Activated naive CD4-positive, alpha-beta T cell treated with Interleukin-2 at 50 U/mL for 16 hours (primary cell): ENCODE measurements around the gene CCDC181.
A peak's percentile ranks its signal among the peaks of the same experiment; 100 is the strongest.
"Not testable (repeated sequence)": the region's sequence is repeated elsewhere in the genome, so short reads cannot be mapped to it uniquely, and the experiment has no call there.

Experiments
- DNase-seq: peaks from one replicate; pipeline ENCODE4 v3.0.0-alpha.2; 2020

The CCDC181 gene

GRCh38 chr1:169427081-169427641 is at the start of gene CCDC181:
CCDC181 (minus strand) TSS chr1:169427474; CDS start chr1:169424927, 2,547 bp downstream.
- peak; percentile 59 for DNase-seq

DNA sequence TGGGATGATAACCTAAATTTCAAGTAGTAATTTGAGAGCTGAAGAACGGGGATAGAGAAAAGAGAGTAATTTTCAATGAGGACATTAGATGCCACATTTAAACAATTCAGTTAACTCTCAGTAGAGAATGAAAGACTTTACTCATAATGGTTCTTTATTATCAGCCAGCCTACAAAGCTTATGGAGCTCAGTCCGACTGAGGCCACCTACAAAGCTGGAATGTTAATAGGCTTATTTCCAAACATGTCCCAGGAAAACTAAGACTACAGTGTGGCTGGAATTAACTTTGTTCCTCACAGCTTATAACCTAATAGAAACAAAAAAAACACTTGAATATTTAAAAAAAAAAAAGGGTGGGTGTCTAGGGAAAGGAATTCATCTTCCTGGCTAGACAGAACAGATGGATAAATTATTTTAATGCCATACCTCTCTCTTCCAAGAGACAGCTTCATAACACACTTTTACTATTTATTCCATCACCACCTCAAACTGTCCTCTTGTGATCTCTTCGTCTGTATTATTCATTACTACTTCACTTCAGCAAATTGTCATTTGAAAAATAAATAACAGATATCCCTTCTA is 48.6 kb upstream of the CCDC181 start:
- no peak for DNase-seq

GRCh38 chr1:169474302-169474995 is 47.2 kb upstream of the CCDC181 start:
- no peak for DNase-seq

DNA sequence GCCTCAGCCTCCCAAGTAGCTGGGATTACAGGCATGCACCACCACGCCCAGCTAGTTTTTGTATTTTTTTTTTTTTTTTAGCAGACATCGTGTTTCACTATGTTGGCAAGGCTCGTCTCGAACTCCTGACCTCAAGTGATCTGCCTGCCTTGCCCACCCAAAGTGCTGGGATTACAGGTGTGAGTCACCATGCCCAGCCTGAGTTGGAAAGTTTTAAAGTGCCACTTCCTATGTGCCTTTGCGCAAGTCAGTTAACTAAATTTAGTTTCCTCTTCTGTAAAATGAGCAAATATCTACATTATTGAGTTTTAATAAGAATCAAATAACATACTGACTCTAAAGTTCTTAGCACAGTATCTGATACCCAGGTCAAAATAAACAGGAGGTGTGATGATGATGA is 46.1 kb upstream of the CCDC181 start:
- no peak for DNase-seq

GRCh38 chr1:169472738-169473137 is 45.5 kb upstream of the CCDC181 start:
- no peak for DNase-seq

DNA sequence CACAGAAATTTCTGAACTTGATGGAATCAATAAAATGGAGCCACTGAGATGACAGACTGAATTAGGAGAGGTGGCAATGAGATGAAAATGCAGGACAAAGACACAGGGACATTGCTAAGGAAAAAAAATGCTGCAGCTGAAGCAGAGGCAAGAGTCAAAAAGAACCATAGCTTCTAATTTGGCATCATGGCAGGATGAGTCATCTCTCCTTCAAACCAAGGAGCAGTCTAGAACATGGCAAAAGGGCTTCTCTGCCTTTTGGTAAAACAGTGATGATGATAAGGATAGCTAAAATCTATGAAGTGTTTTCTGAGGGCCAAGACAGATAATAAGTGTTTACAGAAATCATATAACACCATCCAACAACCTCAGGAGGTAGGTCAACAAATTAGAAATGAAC is 41.7 kb upstream of the CCDC181 start:
- no peak for DNase-seq

DNA sequence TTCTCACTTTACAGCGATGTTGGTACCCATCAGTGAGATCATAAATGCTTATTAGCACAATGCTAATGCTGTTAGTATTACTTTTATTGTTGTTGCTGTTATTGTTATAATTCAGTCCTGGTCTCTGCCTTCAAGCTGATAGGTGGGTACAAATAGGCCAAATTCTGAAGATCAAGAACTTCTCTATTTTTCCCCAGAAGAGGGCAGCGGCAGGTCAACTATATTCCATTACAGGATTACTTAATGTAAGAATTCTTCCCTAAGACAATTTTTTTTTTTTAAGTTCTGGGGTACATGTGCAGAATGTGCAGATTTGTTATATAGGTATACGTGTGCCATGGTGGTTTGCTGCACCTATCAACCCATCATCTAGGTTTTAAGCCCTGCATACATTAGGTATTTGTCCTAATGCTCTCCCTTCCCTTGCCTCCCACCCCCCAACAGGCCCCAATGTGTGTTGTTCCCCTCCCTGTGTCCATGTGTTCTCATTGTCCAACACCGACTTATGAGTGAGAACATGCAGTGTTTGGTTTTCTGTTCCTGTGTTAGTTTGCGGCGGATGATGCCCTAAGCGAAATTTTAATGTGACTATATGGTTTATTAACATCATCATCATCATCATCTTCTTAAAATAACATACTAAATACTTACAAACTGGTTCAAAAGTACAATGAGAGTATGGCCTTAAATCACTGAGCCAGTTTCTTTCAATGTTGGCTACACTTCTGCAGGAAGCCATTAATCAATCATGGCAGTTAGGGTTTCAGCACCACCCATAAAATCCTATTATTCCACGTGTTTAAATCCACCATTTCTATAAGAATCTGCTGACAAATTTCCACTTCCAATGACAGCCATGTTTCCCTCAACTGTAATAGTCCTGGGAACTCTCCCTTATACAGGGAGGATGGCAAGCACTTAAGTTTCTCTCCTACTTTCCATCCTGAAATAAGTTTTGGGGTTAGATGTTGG is 39.3 kb upstream of the CCDC181 start:
- no peak for DNase-seq

- no peak for DNase-seq
Measured at GRCh38 chr1:169465281-169465680, 38.0 kb upstream of the CCDC181 start.

GRCh38 chr1:169462385-169462784 is 35.1 kb upstream of the CCDC181 start:
- no peak for DNase-seq

DNA sequence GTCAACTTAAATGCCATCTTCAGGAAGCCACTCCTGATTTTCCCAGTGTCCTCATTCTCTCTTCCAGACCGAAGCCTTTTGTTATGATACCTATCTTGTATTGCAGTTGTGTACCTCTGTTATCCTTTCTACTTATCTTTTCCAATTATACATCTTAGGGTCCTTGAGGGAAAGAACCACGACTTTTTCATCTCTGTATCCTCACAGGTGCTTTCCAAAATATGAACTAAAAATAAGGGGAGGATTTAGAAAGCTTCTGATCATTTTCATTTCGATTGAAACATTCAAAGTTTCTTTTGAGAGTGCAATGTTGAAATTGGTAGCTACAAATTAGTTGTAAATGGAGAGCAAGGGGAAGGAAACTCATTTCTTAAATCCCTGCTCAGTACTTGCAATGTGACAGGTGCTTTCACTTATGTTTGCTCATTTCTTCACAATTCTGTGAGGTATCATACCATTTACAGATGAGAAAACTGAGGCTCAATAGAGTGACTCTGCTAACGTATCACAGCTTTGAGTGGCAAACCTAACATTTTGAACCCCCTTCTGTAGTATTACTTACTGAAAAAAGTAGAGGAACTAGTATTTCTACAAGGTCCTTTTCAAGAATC is 34.2 kb upstream of the CCDC181 start:
- DNase-seq = no peak

- no peak for DNase-seq
Measured at GRCh38 chr1:169460191-169460833, 33.0 kb upstream of the CCDC181 start.

DNA sequence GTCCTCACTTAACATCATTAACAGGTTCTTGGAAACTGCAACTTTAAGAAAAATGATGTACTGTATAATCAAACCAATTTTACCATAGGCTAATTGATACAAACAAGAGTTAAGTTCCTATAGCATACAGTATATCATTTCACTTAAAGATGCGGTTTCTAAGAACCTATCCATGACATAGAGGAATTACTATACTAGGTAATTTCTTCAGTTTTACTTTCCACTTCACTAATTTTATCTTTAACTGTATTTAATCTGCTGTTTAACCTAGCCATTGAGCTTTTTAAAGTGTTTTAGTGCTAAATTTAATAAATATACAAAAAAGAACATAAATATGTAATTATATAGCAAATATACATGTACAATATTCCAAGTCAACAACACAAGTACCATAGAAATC is 30.2 kb upstream of the CCDC181 start:
- DNase-seq = no peak

- DNase-seq = no peak
Measured at GRCh38 chr1:169456029-169456428, 28.8 kb upstream of the CCDC181 start.

- no peak for DNase-seq
Measured at GRCh38 chr1:169452921-169453320, 25.6 kb upstream of the CCDC181 start.

- DNase-seq = no peak
Measured at GRCh38 chr1:169451218-169451824, 24.0 kb upstream of the CCDC181 start.

GRCh38 chr1:169443923-169444322 is 16.6 kb upstream of the CCDC181 start:
- no peak for DNase-seq

GRCh38 chr1:169426174-169426705 is 1.0 kb downstream of the CCDC181 start:
- DNase-seq = no peak

DNA sequence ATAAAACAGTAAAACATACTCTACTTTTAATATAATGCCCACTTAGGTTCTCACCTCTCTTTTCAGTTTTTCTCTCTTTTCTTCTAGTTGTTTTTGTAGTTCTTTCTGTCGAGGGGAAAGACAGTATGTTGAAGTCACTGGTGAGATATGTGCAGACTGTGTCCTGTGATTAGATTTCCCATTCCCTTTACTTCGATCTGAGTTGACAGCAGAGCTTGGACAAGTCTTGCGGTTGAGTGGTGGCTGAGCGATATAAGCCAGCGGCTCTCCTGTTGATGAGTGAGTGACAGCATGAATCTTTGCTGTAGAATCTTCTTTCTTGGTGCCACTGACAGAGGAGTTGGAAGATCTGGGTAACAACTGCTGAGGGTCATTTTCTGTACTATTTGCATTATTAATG is 6.0 kb downstream of the CCDC181 start:
- no peak for DNase-seq

GRCh38 chr1:169414952-169415351 is 12.3 kb downstream of the CCDC181 start:
- DNase-seq = no peak

DNA sequence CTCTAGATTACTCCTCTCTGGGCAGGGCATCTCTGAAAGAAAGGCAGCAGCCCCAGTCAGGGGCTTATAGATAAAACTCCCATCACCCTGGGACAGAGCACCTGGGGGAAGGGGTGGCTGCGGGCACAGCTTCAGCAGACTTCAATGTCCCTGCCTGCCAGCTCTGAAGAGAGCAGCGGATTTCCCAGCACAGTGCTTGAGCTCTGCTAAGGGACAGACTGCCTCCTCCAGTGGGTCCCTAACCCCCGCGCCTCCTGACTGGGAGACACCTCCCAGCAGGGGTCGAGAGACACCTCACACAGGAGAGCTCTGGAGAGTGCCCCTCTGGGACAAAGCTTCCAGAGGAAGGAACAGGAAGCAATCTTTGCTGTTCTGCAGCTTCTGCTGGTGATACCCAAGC is 18.9 kb downstream of the CCDC181 start:
- DNase-seq = not testable (repeated sequence)

GRCh38 chr1:169402578-169402977 is 24.7 kb downstream of the CCDC181 start:
- DNase-seq = not testable (repeated sequence)

GRCh38 chr1:169395955-169396354 is 31.3 kb downstream of the CCDC181 start:
- DNase-seq = no peak
